OCI-LY7 (cell line): ENCODE data around the gene IQSEC2. TPM values are rescaled to one million over a fixed set of nuclear protein-coding genes. Genes with fewer than 3 reads are reported as not detected.

Experiments used
- BruUV-seq: library from RNA; stranded (reverse); fragments of 400-500 nt; replicated peaks from 2 replicates; lab custom pipeline; 2021; lab: Mats Ljungman, UMichigan
- CTCF ChIA-PET: fragments of 300-600 bp; sonication (Branson Sonifier 250); formaldehyde crosslinking; loops from one replicate; lab custom pipeline; 2022; ENCODE audit warnings: antibody characterized with exemption; ENCODE audit not compliant: unreplicated experiment; lab: Charles Lee
- POLR2A ChIA-PET: fragments of 300-600 bp; sonication (Branson Sonifier 250); formaldehyde crosslinking; loops from one replicate; lab custom pipeline; 2022; ENCODE audit warnings: antibody characterized with exemption; lab: Charles Lee
- DNase-seq: peaks from one replicate; pipeline ENCODE4 v3.0.0-alpha.2; 2015; ENCODE audit warnings: low spot score
- H2AFZ ChIP-seq: fragments of 200-600 bp; sonication (generic), shearing (Covaris generic); 2 replicates; pipeline ENCODE4 v1.6.1; 2014; ENCODE audit warnings: mild to moderate bottlenecking, antibody characterized with exemption, low read length, moderate library complexity
- H3K27ac ChIP-seq: fragments of 200-600 bp; sonication (generic); 2 replicates; pipeline ENCODE4 v1.5.1; 2014; ENCODE audit warnings: mixed run types, low read depth, mild to moderate bottlenecking, moderate library complexity, low read length, inconsistent platforms; ENCODE audit not compliant: poor library complexity, severe bottlenecking
- H3K36me3 ChIP-seq: fragments of 200-600 bp; sonication (generic); 2 replicates; pipeline ENCODE4 v1.6.1; 2014; ENCODE audit warnings: mild to moderate bottlenecking, antibody characterized with exemption, low read length, moderate library complexity, mixed read lengths; ENCODE audit not compliant: insufficient read depth
- H3K4me1 ChIP-seq: fragments of 200-600 bp; sonication (generic); 2 replicates; pipeline ENCODE4 v1.5.1; 2014; ENCODE audit warnings: mild to moderate bottlenecking, low read length; ENCODE audit not compliant: insufficient read depth, poor library complexity, severe bottlenecking
- H3K4me2 ChIP-seq: fragments of 200-600 bp; sonication (generic); 2 replicates; pipeline ENCODE4 v1.6.1; 2014; ENCODE audit warnings: mild to moderate bottlenecking, low read length
- H3K4me3 ChIP-seq: fragments of 200-600 bp; sonication (generic); 2 replicates; pipeline ENCODE4 v1.5.1; 2014; ENCODE audit warnings: mild to moderate bottlenecking, low read depth, low read length; ENCODE audit not compliant: poor library complexity, severe bottlenecking
- H3K79me2 ChIP-seq: fragments of 200-600 bp; sonication (generic); 2 replicates; pipeline ENCODE4 v1.6.1; 2016; ENCODE audit warnings: low read depth, mild to moderate bottlenecking, low read length, moderate library complexity, mixed read lengths; ENCODE audit not compliant: insufficient read depth
- H3K9me2 ChIP-seq: fragments of 200-600 bp; sonication (generic); 2 replicates; pipeline ENCODE4 v1.6.1; 2016; ENCODE audit warnings: mild to moderate bottlenecking, low read length, mixed read lengths; ENCODE audit not compliant: insufficient read depth
- H3K9me3 ChIP-seq: fragments of 200-600 bp; sonication (generic); 2 replicates; pipeline ENCODE4 v1.6.1; 2014; ENCODE audit warnings: mild to moderate bottlenecking, mixed run types, low read length, mixed read lengths
- H4K20me1 ChIP-seq: fragments of 200-600 bp; sonication (generic); 2 replicates; pipeline ENCODE4 v1.6.1; 2014; ENCODE audit warnings: mild to moderate bottlenecking, antibody characterized with exemption, low read length, moderate library complexity, mixed read lengths; ENCODE audit not compliant: insufficient read depth
- EZH2phosphoT487 ChIP-seq: fragments of 200-600 bp; sonication (generic); IDR thresholded peaks from 2 replicates; pipeline ENCODE4 v1.6.1; 2018; ENCODE audit warnings: low read depth, borderline replicate concordance, mild to moderate bottlenecking, mixed run types, antibody characterized with exemption, low read length, moderate library complexity, mixed read lengths
- intact Hi-C: fragments of 100-400 bp; cut with micrococcal nuclease; formaldehyde crosslinking; loops from one replicate; pipeline ENCODE4 v1.10.0; 2022; ENCODE audit not compliant: unreplicated experiment
- total RNA-seq, 2 experiments: library from RNA; depleted of rRNA in 1 of 2; stranded (reverse); fragments of >200 nt in 1 of 2; shearing (Covaris generic) in 1 of 2; gene quantifications; 2 replicates each; pipeline ENCODE4 v1.2.3, GENCODE V29; 2014 to 2022
- TF ChIP-seq, protein P1 (sequence below): fragments of 200-600 bp; sonication (generic); conservative IDR thresholded peaks from 2 replicates; pipeline ENCODE4 v1.5.1; 2014; ENCODE audit warnings: mild to moderate bottlenecking, antibody characterized with exemption, low read length, moderate library complexity, mixed read lengths

The IQSEC2 gene
- total RNA-seq, 2 experiments from 2014 or later, result not detected

DNA sequence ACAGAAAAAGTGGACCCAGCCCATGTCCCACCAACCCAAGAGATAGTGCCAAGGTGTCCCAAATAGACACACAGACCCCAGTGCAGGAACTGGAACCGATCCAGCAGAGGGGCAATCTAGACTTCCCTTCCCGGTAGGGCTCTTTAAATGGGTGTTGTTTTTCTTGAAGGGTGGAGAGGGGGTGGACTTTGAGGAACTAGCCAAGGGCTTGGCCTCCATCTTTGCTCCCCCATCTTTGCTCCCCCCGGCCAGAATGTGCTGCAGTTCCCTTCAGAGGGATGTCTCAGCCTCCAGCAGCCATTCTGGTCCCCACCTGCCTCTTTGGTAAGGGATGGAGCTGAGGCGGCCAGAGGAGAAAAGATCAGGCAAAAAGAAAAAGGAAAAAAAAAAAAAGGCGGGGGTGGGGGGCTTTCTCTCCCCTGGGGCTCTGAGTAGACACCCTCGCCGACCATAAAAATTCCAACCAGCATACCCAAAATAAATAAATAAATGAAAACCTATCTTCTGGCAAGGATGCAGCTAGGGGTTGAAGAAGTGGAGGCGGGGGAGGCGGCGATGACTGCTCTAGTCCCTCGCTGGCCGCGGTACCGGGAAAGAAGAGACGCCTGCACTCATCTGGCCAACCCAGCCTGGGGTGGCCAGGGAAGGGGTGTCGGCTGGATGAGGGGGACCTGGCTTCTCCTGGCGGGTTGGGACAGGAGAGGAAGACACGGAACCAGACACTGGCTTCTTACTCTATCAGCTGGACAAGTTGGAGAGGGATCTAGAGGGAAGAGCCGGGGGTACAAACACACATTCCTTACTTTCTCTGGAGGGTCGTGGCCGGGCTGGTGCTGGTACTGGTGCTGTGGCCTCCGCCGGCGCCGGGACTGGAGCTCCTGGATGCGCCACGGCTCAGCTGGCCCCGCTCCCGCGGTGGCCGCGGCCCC lies 38.5 kb upstream of the IQSEC2 start:
- H3K4me1 ChIP-seq, result no peaks in the 10 kb centered on the region
- H4K20me1 ChIP-seq, result no peaks in the 10 kb centered on the region
- ChIA-PET POLR2A (no interaction called here), CTCF (no interaction called here)
- no peak overlapping the region for H2AFZ ChIP-seq
- H3K36me3 ChIP-seq, result no peaks in the 10 kb centered on the region
- TF ChIP-seq EZH2phosphoT487, result no peak
- TF ChIP-seq, protein P1, sequence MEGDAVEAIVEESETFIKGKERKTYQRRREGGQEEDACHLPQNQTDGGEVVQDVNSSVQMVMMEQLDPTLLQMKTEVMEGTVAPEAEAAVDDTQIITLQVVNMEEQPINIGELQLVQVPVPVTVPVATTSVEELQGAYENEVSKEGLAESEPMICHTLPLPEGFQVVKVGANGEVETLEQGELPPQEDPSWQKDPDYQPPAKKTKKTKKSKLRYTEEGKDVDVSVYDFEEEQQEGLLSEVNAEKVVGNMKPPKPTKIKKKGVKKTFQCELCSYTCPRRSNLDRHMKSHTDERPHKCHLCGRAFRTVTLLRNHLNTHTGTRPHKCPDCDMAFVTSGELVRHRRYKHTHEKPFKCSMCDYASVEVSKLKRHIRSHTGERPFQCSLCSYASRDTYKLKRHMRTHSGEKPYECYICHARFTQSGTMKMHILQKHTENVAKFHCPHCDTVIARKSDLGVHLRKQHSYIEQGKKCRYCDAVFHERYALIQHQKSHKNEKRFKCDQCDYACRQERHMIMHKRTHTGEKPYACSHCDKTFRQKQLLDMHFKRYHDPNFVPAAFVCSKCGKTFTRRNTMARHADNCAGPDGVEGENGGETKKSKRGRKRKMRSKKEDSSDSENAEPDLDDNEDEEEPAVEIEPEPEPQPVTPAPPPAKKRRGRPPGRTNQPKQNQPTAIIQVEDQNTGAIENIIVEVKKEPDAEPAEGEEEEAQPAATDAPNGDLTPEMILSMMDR, result no peak
- no TSS peak for BruUV-seq
- H3K79me2 ChIP-seq, result no peaks in the 10 kb centered on the region
- DNase-seq, result no peak
- H3K9me2 ChIP-seq, result no peaks in the 10 kb centered on the region
- intact Hi-C loops, result loop anchor here (10.0 kb wide), 1 partner anchor 515 kb away; no protein-coding TSS in a partner anchor
- H3K4me3 ChIP-seq, result no peak overlapping the region
- no peak overlapping the region for H3K4me2 ChIP-seq
- no peaks in the 10 kb centered on the region for H3K9me3 ChIP-seq
- H3K27ac ChIP-seq, result no peak overlapping the region

DNA sequence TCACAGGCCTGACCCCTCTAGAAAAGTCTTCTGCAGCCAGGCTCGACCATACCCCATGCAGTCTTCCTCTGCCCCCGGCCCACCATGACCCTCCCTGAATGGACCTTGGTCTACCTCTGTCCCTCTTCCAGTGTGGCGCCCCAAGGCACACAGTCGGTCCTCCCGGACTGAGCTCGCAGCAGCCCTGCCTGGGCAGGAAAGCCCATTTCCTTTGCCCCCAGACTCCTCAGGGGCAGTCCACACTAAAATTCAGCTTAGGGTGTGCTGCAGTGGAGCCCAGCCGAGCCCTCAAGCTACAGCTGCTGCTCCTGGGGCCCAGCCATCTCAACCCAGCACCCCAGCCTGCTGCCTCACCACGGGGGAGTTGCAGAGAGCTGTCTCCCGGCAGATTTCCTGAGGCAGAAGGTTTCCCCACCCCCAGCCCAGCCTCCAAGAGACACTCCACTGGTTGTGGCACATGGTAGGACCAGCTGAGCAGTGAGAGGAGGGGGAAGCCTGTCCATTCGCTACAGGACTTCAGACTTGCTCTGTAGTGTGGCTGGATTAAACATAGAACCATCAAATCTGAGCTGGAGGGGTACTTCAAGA lies 37.5 kb upstream of the IQSEC2 start:
- CTCF ChIA-PET, result no interaction called here
- Histone ChIP-seq H3K4me3 (no peak overlapping the region), H3K27ac (no peak overlapping the region), H2AFZ (no peak overlapping the region), H3K79me2 (no peaks in the 10 kb centered on the region), H3K36me3 (no peaks in the 10 kb centered on the region), H3K9me2 (no peaks in the 10 kb centered on the region), H3K9me3 (no peaks in the 10 kb centered on the region), H3K4me1 (no peaks in the 10 kb centered on the region), H4K20me1 (no peaks in the 10 kb centered on the region), H3K4me2 (no peak overlapping the region)
- DNase-seq, result no peak
- intact Hi-C loops, result loop anchor here (10.0 kb wide), 1 partner anchor 516 kb away; no protein-coding TSS in a partner anchor
- TF ChIP-seq EZH2phosphoT487, result no peak
- TF ChIP-seq, protein P1, result no peak
- POLR2A ChIA-PET, result no interaction called here
- no TSS peak for BruUV-seq
